Placental epithelial cell (primary cell): Measurements from ENCODE around the gene ZBTB38. TPM values are rescaled to one million over a fixed set of nuclear protein-coding genes. Genes with fewer than 3 reads are reported as not detected.

Experiments used
- total RNA-seq: library from RNA; depleted of rRNA; stranded (reverse); fragments of >200 nt; gene quantifications from 2 replicates; pipeline ENCODE4 v1.2.3, GENCODE V29; 2012

The ZBTB38 gene, protein sequence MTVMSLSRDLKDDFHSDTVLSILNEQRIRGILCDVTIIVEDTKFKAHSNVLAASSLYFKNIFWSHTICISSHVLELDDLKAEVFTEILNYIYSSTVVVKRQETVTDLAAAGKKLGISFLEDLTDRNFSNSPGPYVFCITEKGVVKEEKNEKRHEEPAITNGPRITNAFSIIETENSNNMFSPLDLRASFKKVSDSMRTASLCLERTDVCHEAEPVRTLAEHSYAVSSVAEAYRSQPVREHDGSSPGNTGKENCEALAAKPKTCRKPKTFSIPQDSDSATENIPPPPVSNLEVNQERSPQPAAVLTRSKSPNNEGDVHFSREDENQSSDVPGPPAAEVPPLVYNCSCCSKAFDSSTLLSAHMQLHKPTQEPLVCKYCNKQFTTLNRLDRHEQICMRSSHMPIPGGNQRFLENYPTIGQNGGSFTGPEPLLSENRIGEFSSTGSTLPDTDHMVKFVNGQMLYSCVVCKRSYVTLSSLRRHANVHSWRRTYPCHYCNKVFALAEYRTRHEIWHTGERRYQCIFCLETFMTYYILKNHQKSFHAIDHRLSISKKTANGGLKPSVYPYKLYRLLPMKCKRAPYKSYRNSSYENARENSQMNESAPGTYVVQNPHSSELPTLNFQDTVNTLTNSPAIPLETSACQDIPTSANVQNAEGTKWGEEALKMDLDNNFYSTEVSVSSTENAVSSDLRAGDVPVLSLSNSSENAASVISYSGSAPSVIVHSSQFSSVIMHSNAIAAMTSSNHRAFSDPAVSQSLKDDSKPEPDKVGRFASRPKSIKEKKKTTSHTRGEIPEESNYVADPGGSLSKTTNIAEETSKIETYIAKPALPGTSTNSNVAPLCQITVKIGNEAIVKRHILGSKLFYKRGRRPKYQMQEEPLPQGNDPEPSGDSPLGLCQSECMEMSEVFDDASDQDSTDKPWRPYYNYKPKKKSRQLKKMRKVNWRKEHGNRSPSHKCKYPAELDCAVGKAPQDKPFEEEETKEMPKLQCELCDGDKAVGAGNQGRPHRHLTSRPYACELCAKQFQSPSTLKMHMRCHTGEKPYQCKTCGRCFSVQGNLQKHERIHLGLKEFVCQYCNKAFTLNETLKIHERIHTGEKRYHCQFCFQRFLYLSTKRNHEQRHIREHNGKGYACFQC (N-terminal part only)
- total RNA-seq: 131 and 213 TPM in 2 replicates

DNA sequence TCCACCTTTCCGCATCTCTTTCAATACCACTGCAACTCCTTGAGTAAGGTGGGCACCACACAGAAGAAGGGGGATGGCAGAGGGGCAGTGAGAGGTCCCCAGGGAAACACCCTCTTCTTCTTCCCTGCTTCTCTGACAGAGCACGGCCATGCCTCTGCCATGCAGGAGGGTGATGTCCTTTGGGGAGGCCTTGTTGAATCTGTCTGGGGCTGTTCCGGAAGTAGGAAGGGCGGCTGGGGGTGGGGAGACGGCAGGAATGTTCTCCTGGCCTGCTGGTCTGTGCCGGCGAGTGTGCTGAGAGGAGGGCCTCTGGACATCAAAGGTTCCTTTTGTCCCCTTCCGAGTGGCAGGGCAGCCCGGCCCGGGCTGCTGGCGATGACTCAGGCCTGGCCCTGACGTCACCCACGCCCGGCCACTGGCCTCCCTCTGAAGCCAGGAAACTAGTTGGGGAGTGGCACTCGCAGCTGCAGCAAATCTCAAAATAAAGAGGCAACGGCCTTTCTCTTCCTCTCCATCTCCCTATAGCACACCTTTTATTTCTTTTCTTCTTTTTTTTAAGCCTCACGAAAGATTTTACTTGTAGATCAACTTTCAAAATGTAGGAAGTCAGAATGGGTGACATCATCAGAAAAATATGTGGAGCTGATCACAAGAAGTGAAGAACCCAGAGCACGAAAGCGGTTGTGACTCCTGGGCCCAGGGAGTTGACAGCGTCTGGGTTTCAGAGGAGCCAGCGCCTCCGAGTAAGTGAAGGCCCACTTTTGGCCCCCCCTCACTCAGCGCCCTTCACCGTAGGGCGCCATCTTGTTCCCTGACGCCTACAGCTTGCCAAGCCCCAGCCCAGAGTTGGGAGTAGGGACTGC is at the start of gene ZBTB38:
ZBTB38 (plus strand) TSS at position 443 of the 863 bp plus-strand sequence. CDS start 73,885 bp downstream, outside the sequence.

Other genes with a start within 250 kb of the ZBTB38 start
- gene PXYLP1, start 136.7 kb upstream of the ZBTB38 start, total RNA-seq: 4.3 and 4.9 TPM in 2 replicates
- gene RASA2, start 118.5 kb downstream of the ZBTB38 start, total RNA-seq: 6.7 and 13.8 TPM in 2 replicates